NCI-H1436 (cell line): ENCODE data around the gene TF.
"Not testable (repeated sequence)": the region's sequence is repeated elsewhere in the genome, so short reads cannot be mapped to it uniquely, and the experiment has no call there.

Source experiments
- DNase-seq: peaks from one replicate; lab custom pipeline; 2025; lab: John Stamatoyannopoulos, UW

TF gene

GRCh38 chr3:133745981-133746711, at the start of gene TF:
Gene TF, plus strand, starts transcription at chr3:133746393. Its CDS starts 48 bp downstream, at chr3:133746441.
- DNase-seq: no peak

DNA sequence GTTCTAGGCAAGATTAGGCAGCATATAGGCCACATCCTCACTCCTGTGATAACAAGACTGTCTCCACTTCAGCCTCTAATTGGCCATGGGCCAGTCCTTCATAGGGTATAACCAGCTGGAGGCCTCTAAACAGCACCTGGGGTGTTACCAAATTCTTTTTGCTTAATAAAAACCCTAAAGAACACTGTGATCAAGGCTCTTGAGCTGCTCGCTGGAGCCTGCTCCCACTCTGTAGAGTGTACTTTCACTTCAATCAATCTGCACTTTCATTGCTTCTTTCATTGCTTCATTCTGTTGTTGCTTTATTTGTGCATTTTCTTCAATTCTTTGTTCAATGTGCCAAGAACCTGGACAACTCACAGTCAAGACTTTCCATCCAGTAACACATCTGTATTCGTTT, 48.2 kb upstream of the TF start:
- no peak for DNase-seq

DNA sequence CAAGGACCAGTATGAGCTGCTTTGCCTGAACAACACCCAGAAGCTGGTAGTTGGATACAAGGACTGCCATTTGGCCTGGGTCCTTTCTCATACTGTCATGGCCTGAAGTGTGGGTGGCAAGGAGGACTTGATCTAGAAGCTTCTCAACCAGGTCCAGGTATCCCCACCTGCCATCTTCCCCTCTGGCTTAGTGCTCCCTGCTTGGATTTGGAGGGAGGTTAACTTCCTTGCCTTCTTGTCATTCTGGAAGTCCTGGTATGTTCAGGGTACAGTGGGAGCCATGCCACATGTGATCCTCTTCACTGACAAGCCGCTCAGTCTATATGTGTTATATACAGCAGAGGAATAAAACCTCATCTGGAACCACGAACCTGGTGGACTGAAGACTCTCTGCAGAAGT, 46.7 kb upstream of the TF start:
- DNase-seq: no peak

DNA sequence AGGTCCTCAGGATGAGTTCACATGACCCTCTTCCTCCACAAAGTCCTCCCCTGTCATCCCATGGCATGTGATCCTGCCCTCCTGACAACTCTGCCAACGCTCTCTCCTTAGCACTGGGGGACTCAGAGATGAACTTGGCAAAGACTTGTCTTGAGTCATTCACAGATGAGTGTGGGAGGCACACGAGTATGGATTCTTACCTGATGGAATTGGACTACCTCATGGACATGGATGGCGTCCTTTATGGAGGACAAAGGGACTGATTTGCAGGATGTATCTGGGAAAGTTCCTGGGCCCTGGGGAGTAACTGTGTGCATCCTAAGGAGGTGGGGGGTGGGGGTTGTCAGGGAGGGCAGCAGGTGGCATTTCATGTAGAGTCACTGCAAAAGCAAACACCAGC, 46.3 kb upstream of the TF start:
- no peak for DNase-seq

GRCh38 chr3:133700351-133700750, 45.8 kb upstream of the TF start:
- DNase-seq: no peak

- DNase-seq: no peak
Observed at GRCh38 chr3:133701435-133702358, 44.5 kb upstream of the TF start.

GRCh38 chr3:133703915-133704314, 42.3 kb upstream of the TF start:
- no peak for DNase-seq

DNA sequence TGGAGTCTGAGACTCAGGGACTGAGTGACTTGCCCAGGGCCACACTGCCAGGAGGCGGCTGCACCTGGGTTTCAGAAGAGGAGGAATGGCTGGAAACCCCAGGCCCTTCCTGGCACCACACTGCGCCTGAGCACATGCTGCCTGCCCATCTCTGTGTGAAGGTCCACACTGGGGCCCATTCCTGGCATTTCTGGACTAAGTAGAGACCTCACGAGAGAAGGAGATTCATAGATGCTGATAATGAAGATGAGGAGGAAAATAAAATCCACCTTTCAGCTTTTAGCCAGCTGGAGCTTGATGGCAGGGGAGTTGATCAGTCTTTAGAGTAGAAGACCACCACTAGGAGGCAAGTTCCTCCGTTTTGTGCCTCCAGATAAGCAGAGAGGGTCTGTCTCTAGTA, 40.2 kb upstream of the TF start:
- no peak for DNase-seq

DNA sequence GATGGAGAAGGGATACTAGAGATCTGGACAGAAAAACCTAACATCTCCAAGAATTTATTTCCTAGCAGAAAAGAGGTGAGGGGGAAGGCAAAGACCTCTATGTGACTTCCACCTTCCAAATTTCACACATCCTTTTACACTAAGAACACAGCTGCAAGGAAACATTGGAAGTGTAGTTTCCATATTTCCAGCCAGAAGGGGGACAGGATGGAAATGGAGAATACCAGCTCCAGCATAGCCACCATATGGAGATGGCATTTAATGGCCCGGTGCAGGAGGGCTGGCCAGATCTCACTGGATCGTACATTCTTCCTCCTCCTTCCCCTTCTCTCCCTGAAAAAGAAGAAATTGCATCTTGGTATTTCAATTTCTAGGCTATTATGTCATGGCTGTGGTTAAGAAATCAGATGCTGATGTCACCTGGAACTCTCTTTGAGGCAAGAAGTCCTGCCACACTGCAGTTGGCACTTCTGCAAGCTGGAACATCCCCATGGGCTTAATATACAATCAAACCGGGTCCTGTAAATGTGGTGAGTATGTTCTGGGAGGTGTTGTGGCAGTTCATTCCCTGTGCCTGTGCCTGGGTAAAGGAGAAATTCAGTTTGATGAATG, 36.9 kb upstream of the TF start:
- no peak for DNase-seq

GRCh38 chr3:133711013-133711412, 35.2 kb upstream of the TF start:
- DNase-seq: no peak

DNA sequence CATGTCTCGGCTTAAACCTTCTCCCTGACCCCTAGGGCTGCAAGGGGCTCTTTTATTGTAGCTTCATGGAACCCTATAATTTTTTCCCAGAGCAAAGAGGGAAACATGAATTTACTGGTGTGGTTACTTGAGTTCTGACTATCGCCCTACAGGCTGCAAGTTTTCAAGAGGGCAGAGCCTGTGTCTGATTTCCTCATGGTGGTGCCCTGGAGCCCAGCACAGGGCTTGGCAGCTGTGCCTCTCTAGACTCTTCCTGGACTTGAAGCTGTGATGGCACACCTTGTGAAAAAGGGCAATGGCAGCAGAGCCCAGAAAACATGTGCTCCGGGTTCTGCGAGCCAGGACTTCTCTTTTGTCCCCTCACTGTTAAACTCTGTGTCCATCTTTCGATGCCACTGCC, 34.2 kb upstream of the TF start:
- no peak for DNase-seq

- DNase-seq: no peak
Observed at GRCh38 chr3:133713347-133713746, 32.8 kb upstream of the TF start.

DNA sequence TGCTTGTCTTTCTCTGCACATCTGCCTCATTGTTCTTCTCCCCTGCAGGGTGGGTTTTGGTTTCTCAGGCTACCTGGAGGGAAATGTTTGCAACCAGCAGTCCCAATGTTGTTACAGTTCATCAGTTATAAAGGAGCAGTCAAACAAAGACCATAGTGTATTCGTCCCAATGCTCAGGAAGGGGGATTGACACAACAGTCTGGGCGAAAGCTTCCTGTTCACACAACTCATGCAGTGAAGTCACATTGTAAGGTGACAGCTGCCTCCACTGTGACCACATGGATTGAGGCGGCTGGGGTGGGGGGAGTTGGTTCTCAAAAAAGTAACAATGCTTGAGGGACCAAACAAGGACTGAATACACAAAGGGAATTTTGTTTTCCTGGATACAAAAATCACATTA, 28.8 kb upstream of the TF start:
- DNase-seq: no peak

DNA sequence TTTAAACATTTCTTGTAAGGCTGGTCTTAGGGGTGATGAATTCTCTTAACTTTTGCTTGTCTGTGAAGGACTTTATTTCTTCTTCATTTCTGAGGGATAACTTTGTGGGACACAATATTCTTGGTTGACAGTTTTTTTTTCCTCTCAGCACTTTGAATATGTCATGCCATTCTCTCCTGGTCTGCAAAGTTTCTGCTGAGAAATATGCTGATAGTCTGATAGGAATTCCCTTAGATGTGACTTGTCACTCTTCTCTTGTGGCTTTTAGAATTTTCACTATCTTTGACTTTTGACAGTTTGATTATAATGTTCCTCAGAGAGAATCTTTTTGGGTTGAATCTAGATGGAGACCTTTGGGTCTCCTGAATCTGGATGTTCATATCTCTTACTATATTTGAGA, 23.3 kb upstream of the TF start:
- DNase-seq: no peak

DNA sequence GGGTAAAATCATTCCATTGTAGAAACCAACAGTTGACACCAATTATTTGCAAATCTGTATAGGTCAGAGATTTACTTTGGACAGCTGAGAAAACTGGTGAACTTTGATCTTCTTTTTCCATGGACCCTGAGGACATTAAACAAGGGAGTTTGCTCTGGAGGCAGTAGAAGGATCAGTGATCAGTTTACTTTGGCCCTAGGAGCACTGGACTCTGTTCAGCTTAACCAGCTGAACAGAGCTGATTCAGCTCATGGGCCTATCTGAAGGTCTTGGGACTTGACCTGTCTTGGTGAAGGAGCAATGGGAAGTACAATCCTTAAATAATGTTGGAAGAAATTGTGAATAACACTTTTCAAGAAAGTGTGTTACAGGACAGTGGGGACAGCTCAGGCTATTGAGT, 15.2 kb upstream of the TF start:
- no peak for DNase-seq

- not testable (repeated sequence) for DNase-seq
Observed at GRCh38 chr3:133732231-133732630, 14.0 kb upstream of the TF start.

DNA sequence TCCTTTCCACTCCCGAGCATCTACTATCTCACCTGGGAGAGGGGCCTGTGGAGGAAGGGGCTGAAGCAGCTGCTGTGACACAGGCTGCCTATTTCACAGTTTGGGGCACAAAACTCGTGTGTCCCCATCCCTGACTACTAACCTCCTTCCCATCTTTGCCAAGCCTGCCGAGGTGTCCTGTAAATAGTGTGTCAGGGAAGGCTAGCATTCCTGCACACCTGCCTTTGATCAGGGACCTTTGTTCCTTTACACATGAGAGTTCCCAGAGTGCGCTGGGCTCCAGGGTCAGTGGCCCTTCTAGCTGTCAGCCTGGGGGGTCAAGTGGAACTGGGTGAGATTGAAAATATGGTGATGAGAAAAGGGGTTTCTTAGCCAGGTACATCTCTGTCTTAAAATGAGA, 13.0 kb upstream of the TF start:
- no peak for DNase-seq

GRCh38 chr3:133734305-133734704, 11.9 kb upstream of the TF start:
- DNase-seq: no peak

GRCh38 chr3:133742351-133743091, 3.7 kb upstream of the TF start:
- DNase-seq: no peak

- DNase-seq: no peak
Observed at GRCh38 chr3:133744241-133744640, 2.0 kb upstream of the TF start.

DNA sequence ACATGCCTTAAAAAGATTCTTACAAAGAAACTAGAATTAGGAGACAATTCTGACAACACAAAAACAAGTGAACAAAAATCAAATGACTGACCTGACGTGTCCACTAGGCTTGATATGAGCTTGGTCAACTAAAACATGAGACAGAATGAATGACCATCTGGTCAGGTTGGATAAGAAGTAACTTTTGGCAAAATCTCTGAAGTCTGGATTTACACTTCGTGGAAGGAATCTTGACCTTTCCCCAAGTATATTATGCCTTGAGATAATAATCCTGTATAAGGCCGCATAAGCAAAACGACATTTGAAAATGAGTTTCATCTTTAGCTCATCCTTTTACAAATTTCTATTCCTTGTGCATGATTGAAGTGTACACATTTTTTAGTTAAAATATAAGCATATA, 1.1 kb upstream of the TF start:
- no peak for DNase-seq

DNA sequence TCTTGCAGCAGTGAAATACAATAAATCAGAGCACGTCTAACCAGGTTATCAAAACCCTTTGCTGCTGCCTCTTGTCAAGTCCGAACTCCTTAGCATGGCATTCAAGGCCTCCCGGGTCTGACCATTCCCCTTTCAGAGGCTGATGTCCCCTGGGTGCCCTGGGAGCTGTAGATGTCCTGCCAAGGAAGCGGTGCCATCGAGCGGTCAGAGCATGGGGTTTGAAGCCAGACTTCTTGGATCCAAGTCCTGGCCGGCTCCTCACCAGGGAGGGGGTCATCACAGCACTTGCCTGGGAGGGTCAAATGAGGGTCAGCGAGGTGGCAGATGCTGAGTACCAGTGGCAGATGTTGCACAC, 496 bp downstream of the TF start:
- no peak for DNase-seq
